HG02840 (cell line): ENCODE measurements around the gene NEBL.

Experiments used
- ATAC-seq: cut with Tn5 transposase; IDR thresholded peaks from one replicate; pipeline ENCODE4 v1.9.1; 2021; ENCODE audit warnings: mild to moderate bottlenecking, moderate library complexity, moderate number of reproducible peaks; ENCODE audit not compliant: unreplicated experiment, low FRiP score

The NEBL gene

DNA sequence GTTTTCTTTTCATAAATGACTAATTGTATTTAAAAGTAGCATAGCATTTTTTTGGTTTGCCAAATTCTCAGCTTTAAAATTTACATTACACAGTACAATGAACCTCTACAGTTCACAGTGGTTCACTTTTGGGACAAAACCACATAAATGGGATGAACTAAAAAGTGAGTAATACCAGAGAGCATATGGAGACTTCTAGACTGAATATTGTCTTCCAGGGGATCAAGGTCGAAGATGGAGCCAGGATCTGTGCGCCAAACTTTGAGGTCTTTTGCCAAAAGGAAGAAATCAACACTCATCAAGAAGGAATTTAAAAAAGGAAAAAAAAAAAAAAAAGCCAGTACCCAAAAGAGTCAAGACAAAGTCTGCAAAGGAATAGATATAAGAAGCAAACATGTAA, 87.5 kb downstream of the NEBL start:
- ATAC-seq: no peak

- ATAC-seq: no peak
Observed at GRCh38 chr10:20806487-20806886, 90.6 kb downstream of the NEBL start.

GRCh38 chr10:20797290-20797689, 99.8 kb downstream of the NEBL start:
- ATAC-seq: no peak

GRCh38 chr10:20795391-20795790, 101.7 kb downstream of the NEBL start:
- ATAC-seq: no peak

GRCh38 chr10:20785174-20785573, 111.9 kb downstream of the NEBL start:
- ATAC-seq: no peak

DNA sequence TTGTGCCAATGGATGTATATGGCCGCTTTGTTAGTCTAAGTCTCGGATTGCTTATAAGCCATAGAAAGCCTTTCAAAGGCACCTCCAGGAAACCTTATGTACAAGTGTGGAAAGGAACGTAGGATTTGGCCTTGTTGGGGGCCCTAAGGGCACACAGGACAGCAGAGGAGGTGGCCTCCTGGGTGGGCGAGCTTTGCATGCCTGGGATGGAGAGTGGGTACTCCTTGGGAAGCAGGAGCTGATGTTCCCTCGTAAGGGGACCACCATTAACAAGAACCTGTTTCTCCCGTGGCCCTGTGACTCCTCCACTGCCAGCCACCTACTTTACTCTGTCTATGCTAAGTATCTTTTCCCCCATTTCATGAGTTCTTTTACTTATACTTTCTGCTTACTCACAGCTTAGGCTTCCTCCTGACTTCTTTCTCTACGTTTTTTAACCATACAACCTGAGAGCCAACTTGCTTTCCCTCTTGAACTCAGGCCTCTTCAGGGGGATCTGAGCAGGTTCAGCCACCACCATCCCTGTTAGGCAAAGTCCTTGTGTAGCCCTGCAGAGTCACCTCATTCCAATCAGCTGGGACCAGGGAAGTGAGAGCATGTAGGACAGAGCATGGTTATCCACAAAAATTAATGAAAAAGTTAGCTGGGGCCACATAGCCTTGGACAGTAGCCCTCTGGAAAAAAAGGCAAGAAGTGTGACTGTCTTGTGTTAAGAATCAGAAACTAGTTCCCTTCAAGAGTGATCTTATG, 118.9 kb downstream of the NEBL start:
- ATAC-seq: no peak

- no peak for ATAC-seq
Observed at GRCh38 chr10:20776384-20777118, 120.6 kb downstream of the NEBL start.

DNA sequence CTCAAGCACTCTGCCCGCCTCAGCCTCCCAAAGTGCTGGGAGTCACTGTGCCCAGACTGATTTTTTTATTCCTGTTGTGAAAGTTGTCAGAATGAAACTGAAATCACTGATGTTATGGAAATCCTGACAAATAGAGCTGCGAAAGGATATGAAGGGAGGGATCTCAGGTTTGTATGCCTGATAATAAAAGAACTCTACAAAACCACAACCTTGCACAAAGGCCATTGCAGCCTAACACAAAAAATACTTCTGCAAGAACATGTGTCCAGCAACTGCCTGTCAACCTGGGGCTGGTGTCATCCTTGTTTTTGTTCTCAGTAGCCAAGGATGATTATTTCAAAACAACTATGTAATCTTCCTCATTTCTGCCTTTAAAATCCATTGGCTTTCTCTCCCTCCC, 126.1 kb downstream of the NEBL start:
- ATAC-seq: no peak

DNA sequence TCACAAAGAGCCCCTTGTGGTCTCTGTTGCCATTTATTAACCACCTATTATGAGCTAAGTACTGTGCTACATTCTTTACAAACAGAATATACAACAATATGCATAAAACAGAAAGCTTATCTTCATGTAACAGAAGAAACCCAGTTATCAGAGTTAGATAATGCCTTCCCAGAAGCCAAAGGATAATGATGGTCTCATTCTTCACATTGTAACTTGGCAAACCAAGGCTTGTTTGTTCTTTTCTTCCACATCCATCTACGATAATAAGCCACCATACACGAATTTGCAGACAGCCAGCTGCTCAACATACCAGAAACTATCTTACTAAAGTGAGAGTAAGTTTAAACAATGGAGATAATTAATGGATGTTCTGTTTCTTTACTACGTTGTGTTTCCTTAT, 127.6 kb downstream of the NEBL start:
- ATAC-seq: no peak

DNA sequence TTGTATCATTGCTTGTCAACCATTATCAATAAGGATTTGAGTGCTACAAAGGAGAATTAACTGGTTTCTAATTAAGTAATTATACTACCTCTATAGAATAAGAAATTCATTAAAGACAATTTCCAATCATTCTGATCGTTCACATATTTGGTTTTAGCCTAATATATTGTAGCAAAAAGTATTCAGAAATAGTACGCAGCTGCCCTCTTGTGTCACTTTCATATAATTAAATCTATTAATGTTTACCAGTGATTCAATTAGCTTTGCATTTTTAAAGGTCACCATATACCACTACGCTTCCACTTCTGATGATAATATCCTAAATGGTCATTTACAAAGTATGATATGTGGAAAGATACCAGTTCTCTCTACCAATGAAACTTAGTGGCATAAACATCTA, 128.3 kb downstream of the NEBL start:
- ATAC-seq: no peak

DNA sequence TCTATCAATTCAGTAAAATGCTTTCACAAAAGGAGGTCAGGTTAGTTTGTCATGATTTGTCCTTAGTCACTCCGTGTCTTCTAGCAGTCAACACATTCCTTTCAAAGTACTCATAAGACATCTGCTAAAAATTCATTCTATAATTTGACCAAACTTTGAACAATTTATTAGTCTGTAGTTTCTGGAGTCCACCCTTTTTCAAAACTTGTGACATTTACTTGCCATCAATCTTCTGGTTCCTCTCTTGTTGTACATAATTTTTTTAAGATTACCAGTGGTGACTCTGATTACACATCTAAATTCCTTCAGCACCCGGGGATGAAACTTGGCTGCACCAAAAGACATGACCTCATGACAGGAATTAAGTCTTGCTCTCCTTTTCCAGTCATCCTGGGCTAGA, 130.1 kb downstream of the NEBL start:
- ATAC-seq: no peak

DNA sequence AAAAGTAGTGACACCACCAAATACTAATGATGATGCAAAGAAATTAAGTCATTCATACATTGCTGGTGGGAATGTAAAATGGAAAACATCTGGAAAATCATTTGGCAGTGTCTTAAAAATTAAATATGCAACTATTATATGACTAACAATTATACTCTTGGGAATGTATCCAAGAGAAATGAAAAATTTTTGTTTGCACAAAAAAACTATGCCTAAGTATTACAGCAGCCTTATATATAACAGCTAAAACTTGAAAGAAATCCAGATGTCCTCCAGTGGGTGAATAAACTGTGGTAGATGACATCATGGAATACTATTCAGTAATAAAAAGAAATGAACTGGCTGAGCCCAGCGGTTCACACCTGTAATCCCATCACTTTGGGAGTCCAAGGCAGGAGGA, 132.0 kb downstream of the NEBL start:
- ATAC-seq: no peak

DNA sequence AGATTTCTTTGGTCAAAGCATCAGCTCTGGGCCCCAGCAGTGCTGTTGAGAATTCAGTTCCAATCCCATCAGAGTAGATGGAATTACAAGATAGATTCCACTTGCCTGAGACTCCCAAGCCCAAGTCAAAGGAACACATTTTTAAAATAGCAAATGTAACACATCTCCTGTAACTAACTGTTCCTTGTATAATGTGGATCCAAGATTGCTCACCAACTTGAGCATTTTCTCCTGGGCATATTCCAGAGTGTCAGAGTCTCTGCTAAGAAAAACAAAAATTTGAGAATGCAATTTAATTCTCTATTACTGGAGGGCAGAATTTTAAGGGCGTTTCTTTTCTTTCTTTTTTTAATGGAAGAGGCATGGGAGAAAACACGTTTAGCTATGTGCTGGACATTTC, 136.7 kb downstream of the NEBL start:
- ATAC-seq: no peak

GRCh38 chr10:20748551-20748950, 148.6 kb downstream of the NEBL start:
- no peak for ATAC-seq

GRCh38 chr10:20747782-20748181, 149.3 kb downstream of the NEBL start:
- no peak for ATAC-seq

- no peak for ATAC-seq
Observed at GRCh38 chr10:20746856-20747255, 150.3 kb downstream of the NEBL start.

- ATAC-seq: no peak
Observed at GRCh38 chr10:20745556-20746375, 151.3 kb downstream of the NEBL start.

- no peak for ATAC-seq
Observed at GRCh38 chr10:20744821-20745220, 152.3 kb downstream of the NEBL start.

DNA sequence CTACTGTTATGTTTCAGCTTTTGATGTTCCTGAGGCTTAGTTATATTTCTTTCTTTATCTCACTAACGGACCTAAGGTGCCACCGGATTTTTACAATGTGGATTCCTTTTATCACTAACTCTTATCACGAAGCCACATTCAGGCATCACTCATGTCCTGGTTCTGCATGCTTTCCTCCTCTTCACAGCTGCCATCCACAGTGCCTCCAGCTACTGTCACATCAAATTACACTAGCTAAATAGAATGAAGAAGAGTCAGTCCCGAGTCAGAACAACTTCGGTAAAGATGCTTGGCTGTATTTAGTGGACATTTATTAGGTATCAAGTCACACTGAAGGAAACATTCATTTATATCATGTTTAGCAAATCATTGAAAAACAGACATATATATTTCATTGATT, 153.2 kb downstream of the NEBL start:
- ATAC-seq: no peak

- ATAC-seq: no peak
Observed at GRCh38 chr10:20742737-20743541, 154.2 kb downstream of the NEBL start.
